OCI-LY3 (cell line): Measurements from ENCODE around the gene ASAP2.

ENCODE experiments used
- CTCF ChIP-seq: fragments of 200-600, 300-600 bp; sonication (generic); IDR thresholded peaks from 2 replicates; pipeline ENCODE4 v1.5.1; 2014; ENCODE audit warnings: antibody characterized with exemption, low read length, low read depth
- EZH2phosphoT487 ChIP-seq: fragments of 200-600 bp; shearing (Covaris generic); IDR thresholded peaks from 2 replicates; pipeline ENCODE4 v1.6.1; 2018; ENCODE audit warnings: antibody characterized with exemption, mixed run types, low read depth

DNA sequence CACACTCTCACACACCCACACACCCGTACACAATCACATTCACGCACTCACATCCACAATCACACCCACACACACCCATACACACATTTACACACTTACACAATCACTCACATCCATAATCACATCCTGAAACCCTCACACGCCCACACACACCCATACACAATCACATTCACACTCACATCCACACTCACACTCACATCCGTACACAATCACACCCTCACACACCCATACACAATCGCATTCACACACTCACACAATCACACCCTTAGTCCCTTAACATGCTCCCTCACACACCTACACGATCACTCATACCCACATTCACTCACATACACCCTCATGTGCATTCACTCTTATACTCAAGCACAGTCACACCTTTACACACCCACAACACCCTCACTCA, 110.9 kb downstream of the ASAP2 start:
- TF ChIP-seq CTCF (no peak), EZH2phosphoT487 (no peak)
